ENCODE measurements around the gene PRAMEF25.
"Not testable (repeated sequence)": the region's sequence is repeated elsewhere in the genome, so short reads cannot be mapped to it uniquely, and the experiment has no call there.

PRAMEF25 gene

GRCh38 chr1:13070474-13070873 is at the start of gene PRAMEF25:
Gene PRAMEF25, plus strand, starts transcription at chr1:13070774. Its CDS starts 2,920 bp downstream, at chr1:13073694.
- DNase-seq, result not testable (repeated sequence)

GRCh38 chr1:13056475-13056874 is 14.1 kb upstream of the PRAMEF25 start, which contains the start of gene PRAMEF27:
Gene PRAMEF27, minus strand, starts transcription at chr1:13056575. Its CDS starts 2,916 bp downstream, at chr1:13053659.
- not testable (repeated sequence) for DNase-seq

DNA sequence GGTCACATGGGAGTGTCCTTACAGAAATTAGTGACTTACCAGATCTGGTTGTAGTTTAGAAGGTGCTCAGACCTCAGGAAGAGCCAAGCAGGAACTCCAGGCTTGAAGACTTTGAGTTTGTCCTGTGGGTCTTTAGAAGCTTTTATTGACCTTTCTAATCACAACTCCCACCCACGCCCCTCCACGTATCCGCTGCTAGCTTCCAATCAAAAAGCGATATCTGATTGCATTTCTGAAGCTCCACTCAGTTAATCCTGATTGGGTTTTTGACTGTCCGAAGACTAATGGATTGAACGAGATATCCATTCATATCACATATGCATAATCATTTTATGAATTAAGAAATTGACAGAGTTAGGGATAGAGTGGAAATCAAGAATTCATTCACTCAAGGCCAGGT is 46.2 kb downstream of the PRAMEF25 start, which contains the start of gene HNRNPCL2:
Gene HNRNPCL2 (minus strand): TSS at position 101 of the 400 bp plus-strand sequence. CDS start 454 bp downstream, outside the sequence.
- not testable (repeated sequence) for DNase-seq
